H9 (cell line): ENCODE data around the gene RAB35. TPM values are rescaled to one million over a fixed set of nuclear protein-coding genes. Genes with fewer than 3 reads are reported as not detected.

Source experiments
- DNase-seq: peaks from one replicate; pipeline ENCODE4 v3.0.0-alpha.2; 2017
- H2AFZ ChIP-seq: one replicate; pipeline ENCODE4 v1.6.1; 2013; ENCODE audit warnings: mild to moderate bottlenecking, low read length, control low read depth, moderate library complexity
- H2AK5ac ChIP-seq: 2 replicates; pipeline ENCODE4 v1.6.1; 2013; ENCODE audit warnings: low read length, control low read depth, mixed read lengths; ENCODE audit not compliant: insufficient read length
- H2BK120ac ChIP-seq: one replicate; pipeline ENCODE4 v1.6.1; 2013; ENCODE audit warnings: low read depth, mild to moderate bottlenecking, low read length, control low read depth, inconsistent platforms; ENCODE audit not compliant: poor library complexity, severe bottlenecking
- H2BK12ac ChIP-seq: 2 replicates; pipeline ENCODE4 v1.6.1; 2013; ENCODE audit warnings: low read length, control low read depth, mixed read lengths, low read depth; ENCODE audit not compliant: insufficient read length
- H2BK15ac ChIP-seq: 2 replicates; pipeline ENCODE4 v1.6.1; 2013; ENCODE audit warnings: low read depth, low read length, control low read depth
- H2BK20ac ChIP-seq: one replicate; pipeline ENCODE4 v1.6.1; 2013; ENCODE audit warnings: low read depth, mild to moderate bottlenecking, low read length, control low read depth, inconsistent platforms; ENCODE audit not compliant: poor library complexity, severe bottlenecking
- H2BK5ac ChIP-seq: 2 replicates; pipeline ENCODE4 v1.6.1; 2013; ENCODE audit warnings: low read length, control low read depth, mixed read lengths; ENCODE audit not compliant: insufficient read length
- H3K14ac ChIP-seq: 2 replicates; pipeline ENCODE4 v1.6.1; 2013; ENCODE audit warnings: low read length, control low read depth; ENCODE audit not compliant: insufficient read depth
- H3K18ac ChIP-seq: 2 replicates; pipeline ENCODE4 v1.6.1; 2013; ENCODE audit warnings: low read depth, mild to moderate bottlenecking, mixed read lengths, low read length, control low read depth; ENCODE audit not compliant: insufficient read length
- H3K23ac ChIP-seq: 2 replicates; pipeline ENCODE4 v1.6.1; 2013; ENCODE audit warnings: low read length, control low read depth, mixed read lengths, low read depth; ENCODE audit not compliant: insufficient read length
- H3K23me2 ChIP-seq: 2 replicates; pipeline ENCODE4 v1.6.1; 2013; ENCODE audit warnings: low read depth, mild to moderate bottlenecking, mixed read lengths, low read length, control low read depth; ENCODE audit not compliant: insufficient read length, poor library complexity, severe bottlenecking
- H3K27ac ChIP-seq: 2 replicates; pipeline ENCODE4 v1.5.1; 2013; ENCODE audit warnings: low read length, control low read depth, mixed read lengths, low read depth; ENCODE audit not compliant: insufficient read length
- H3K27me3 ChIP-seq: 2 replicates; pipeline ENCODE4 v1.6.1; 2013; ENCODE audit warnings: low read length, control low read depth, inconsistent platforms; ENCODE audit not compliant: insufficient read depth
- H3K4ac ChIP-seq: 2 replicates; pipeline ENCODE4 v1.6.1; 2013; ENCODE audit warnings: low read depth, mild to moderate bottlenecking, control low read depth, inconsistent platforms, low read length, moderate library complexity
- H3K4me1 ChIP-seq: 2 replicates; pipeline ENCODE4 v1.6.1; 2013; ENCODE audit warnings: low read length, control low read depth, inconsistent platforms; ENCODE audit not compliant: insufficient read depth
- H3K4me2 ChIP-seq: 2 replicates; pipeline ENCODE4 v1.6.1; 2013; ENCODE audit warnings: low read length, control low read depth, mixed read lengths; ENCODE audit not compliant: insufficient read length, insufficient read depth
- H3K56ac ChIP-seq: 2 replicates; pipeline ENCODE4 v1.6.1; 2013; ENCODE audit warnings: low read depth, mild to moderate bottlenecking, mixed read lengths, low read length, control low read depth; ENCODE audit not compliant: insufficient read length
- H3K79me1 ChIP-seq: 2 replicates; pipeline ENCODE4 v1.6.1; 2013; ENCODE audit warnings: low read depth, mild to moderate bottlenecking, moderate library complexity, low read length, control low read depth, inconsistent platforms; ENCODE audit not compliant: insufficient read depth, poor library complexity, severe bottlenecking
- H3K79me2 ChIP-seq: 2 replicates; pipeline ENCODE4 v1.6.1; 2013; ENCODE audit warnings: low read length, control low read depth, inconsistent platforms; ENCODE audit not compliant: insufficient read depth
- H3K9ac ChIP-seq: 2 replicates; pipeline ENCODE4 v1.6.1; 2013; ENCODE audit warnings: low read length, control low read depth, mixed read lengths; ENCODE audit not compliant: insufficient read length; ENCODE audit errors: extremely low read depth
- H3K9me3 ChIP-seq: one replicate; pipeline ENCODE4 v1.6.1; 2013; ENCODE audit warnings: low read depth, low read length, inconsistent platforms; ENCODE audit not compliant: control insufficient read depth
- H3T11ph ChIP-seq: one replicate; pipeline ENCODE4 v1.6.1; 2013; ENCODE audit warnings: mild to moderate bottlenecking, low read length, control low read depth, inconsistent platforms
- H4K20me1 ChIP-seq: one replicate; pipeline ENCODE4 v1.6.1; 2013; ENCODE audit not compliant: control insufficient read depth, insufficient read length, insufficient read depth
- H4K5ac ChIP-seq: 2 replicates; pipeline ENCODE4 v1.6.1; 2013; ENCODE audit warnings: low read depth, mild to moderate bottlenecking, mixed read lengths, low read length, control low read depth; ENCODE audit not compliant: insufficient read length
- H4K8ac ChIP-seq: replicated peaks from 2 replicates; pipeline ENCODE4 v1.6.1; 2013; ENCODE audit warnings: low read length, control low read depth, mixed read lengths, low read depth; ENCODE audit not compliant: insufficient read length
- H4K91ac ChIP-seq: 2 replicates; pipeline ENCODE4 v1.6.1; 2013; ENCODE audit warnings: low read depth, mild to moderate bottlenecking, moderate library complexity, mixed read lengths, low read length, control low read depth; ENCODE audit not compliant: insufficient read length
- H3K27ac Mint-ChIP-seq, 3 experiments: 2 replicates in 2 of 3; 3 replicates in 1 of 3; pipeline ENCODE4 v1.8.0; 2020 to 2021; ENCODE audit warnings: mixed read lengths in 3 of 3, mild to moderate bottlenecking in 1 of 3, moderate library complexity in 1 of 3
- H3K27me3 Mint-ChIP-seq: 2 replicates; pipeline ENCODE4 v1.8.0; 2021; ENCODE audit warnings: low read depth, mild to moderate bottlenecking, moderate library complexity, mixed read lengths
- H3K36me3 Mint-ChIP-seq, 3 experiments: 2 replicates in 2 of 3; 3 replicates in 1 of 3; pipeline ENCODE4 v1.8.0; 2020 to 2021; ENCODE audit warnings: low read depth in 3 of 3, mixed read lengths in 3 of 3; ENCODE audit not compliant: insufficient read depth in 1 of 3
- H3K4me1 Mint-ChIP-seq, 2 experiments: 2 replicates each; pipeline ENCODE4 v1.8.0; 2020; ENCODE audit warnings: mixed read lengths in 2 of 2
- H3K4me3 Mint-ChIP-seq, 2 experiments: 2 replicates in 1 of 2; 3 replicates in 1 of 2; pipeline ENCODE4 v1.8.0; 2020 to 2021; ENCODE audit warnings: mild to moderate bottlenecking in 2 of 2, mixed read lengths in 2 of 2, moderate library complexity in 1 of 2
- H3K9me3 Mint-ChIP-seq, 2 experiments: 2 replicates in 1 of 2; 3 replicates in 1 of 2; pipeline ENCODE4 v1.8.0; 2020; ENCODE audit warnings: mild to moderate bottlenecking in 2 of 2, mixed read lengths in 2 of 2, moderate library complexity in 1 of 2
- total RNA-seq: library from RNA; stranded (reverse); gene quantifications from 2 replicates; pipeline ENCODE4 v1.2.1, GENCODE V29; 2021
- TF ChIP-seq, protein P1 (sequence below): fragments of 200-600 bp; sonication (generic); conservative IDR thresholded peaks from 3 replicates; pipeline ENCODE4 v1.8.0; 2021; ENCODE audit warnings: antibody characterized with exemption, mild to moderate bottlenecking

Gene RAB35
- total RNA-seq, 1 experiment from 2014 or later, result 60.0 TPM

DNA sequence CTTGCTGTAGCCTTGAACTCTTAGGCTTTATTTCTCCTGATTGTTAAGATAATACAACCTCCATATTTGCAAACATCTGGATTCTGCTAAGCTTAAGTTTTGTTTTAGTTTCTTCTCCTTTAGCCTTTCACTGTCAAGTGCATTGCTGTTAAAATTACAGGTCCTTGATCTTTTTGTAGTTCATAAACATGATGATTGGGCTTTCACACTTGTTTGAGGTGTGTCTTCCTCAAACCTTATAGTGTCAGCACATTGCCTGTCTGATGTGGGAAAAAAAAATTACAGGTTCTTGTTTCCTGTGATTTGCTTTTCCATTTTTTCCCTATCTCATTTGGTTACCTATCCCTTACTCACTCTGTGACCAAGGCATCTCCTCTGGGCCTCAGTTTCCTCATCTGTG is 68.3 kb downstream of the RAB35 start:
- Histone ChIP-seq H3K79me2 (no peaks in the 10 kb centered on the region), H3K79me1 (no peaks in the 10 kb centered on the region), H3K18ac (no peak overlapping the region), H3K56ac (no peak overlapping the region), H3K27me3 (no peaks in the 10 kb centered on the region), H2AFZ (no peak overlapping the region), H2AK5ac (no peak overlapping the region), H4K5ac (no peak overlapping the region), H3K27ac (no peak overlapping the region), H3K9ac (no peak overlapping the region), H3K23me2 (no peaks in the 10 kb centered on the region), H3T11ph (no peak overlapping the region), H3K23ac (no peak overlapping the region), H4K8ac (no peak overlapping the region), H4K20me1 (no peaks in the 10 kb centered on the region), H2BK20ac (no peak overlapping the region), H3K4me2 (no peak overlapping the region), H3K4me1 (no peaks in the 10 kb centered on the region), H3K4ac (no peak overlapping the region), H2BK12ac (no peak overlapping the region), H3K9me3 (no peaks in the 10 kb centered on the region), H2BK5ac (no peak overlapping the region), H2BK15ac (no peak overlapping the region), H2BK120ac (no peak overlapping the region), H4K91ac (no peak overlapping the region), H3K14ac (no peak overlapping the region)
- H3K4me1 Mint-ChIP-seq, result peaks cover 0 to under 1% of the 10 kb centered on the region in 2 experiments; a peak in 1 of 4 replicates
- no peak for DNase-seq
- peaks cover 0 to 7% (median 7%) of the 10 kb centered on the region in 3 experiments; a peak in 4 of 7 replicates for H3K36me3 Mint-ChIP-seq
- H3K27ac Mint-ChIP-seq, result no peak overlapping the region
- H3K4me3 Mint-ChIP-seq, result no peak overlapping the region
- peaks cover 0 to 2% of the 10 kb centered on the region in 2 experiments; a peak in 2 of 5 replicates for H3K9me3 Mint-ChIP-seq
- TF ChIP-seq, protein P1, sequence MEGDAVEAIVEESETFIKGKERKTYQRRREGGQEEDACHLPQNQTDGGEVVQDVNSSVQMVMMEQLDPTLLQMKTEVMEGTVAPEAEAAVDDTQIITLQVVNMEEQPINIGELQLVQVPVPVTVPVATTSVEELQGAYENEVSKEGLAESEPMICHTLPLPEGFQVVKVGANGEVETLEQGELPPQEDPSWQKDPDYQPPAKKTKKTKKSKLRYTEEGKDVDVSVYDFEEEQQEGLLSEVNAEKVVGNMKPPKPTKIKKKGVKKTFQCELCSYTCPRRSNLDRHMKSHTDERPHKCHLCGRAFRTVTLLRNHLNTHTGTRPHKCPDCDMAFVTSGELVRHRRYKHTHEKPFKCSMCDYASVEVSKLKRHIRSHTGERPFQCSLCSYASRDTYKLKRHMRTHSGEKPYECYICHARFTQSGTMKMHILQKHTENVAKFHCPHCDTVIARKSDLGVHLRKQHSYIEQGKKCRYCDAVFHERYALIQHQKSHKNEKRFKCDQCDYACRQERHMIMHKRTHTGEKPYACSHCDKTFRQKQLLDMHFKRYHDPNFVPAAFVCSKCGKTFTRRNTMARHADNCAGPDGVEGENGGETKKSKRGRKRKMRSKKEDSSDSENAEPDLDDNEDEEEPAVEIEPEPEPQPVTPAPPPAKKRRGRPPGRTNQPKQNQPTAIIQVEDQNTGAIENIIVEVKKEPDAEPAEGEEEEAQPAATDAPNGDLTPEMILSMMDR, result no peak
- H3K27me3 Mint-ChIP-seq, result no peaks in the 10 kb centered on the region
